CD4-positive, CD25-positive, alpha-beta regulatory T cell (primary cell): ENCODE results near the gene CCDC141. TPM values are rescaled to one million over a fixed set of nuclear protein-coding genes. Genes with fewer than 3 reads are reported as not detected.
A peak's percentile ranks its signal among the peaks of the same experiment; 100 is the strongest.

Experiments
- ATAC-seq, 2 donors: fragments of 150-1000 bp; cut with Tn5 transposase; one replicate each; pipeline ENCODE4 v1.10.0; 2021; ENCODE audit warnings: low read depth in 2 of 2, moderate number of reproducible peaks in 2 of 2, moderate library complexity in 1 of 2
- DNase-seq, 3 donors: peaks; one replicate each; pipeline versions ENCODE4 v3.0.0 to v3.0.0-alpha.2; 2012 to 2022; ENCODE audit warnings: mixed read lengths in 1 of 3
- H3K27ac ChIP-seq: one replicate; pipeline ENCODE4 v1.7.0; 2013; ENCODE audit warnings: mild to moderate bottlenecking, low read length; ENCODE audit not compliant: insufficient read depth, poor library complexity, severe bottlenecking
- H3K27me3 ChIP-seq: one replicate; pipeline ENCODE4 v1.7.0; 2013; ENCODE audit warnings: low read length; ENCODE audit not compliant: control insufficient read depth, insufficient read depth
- H3K36me3 ChIP-seq: one replicate; pipeline ENCODE4 v1.7.0; 2013; ENCODE audit warnings: mild to moderate bottlenecking, low read length, moderate library complexity; ENCODE audit not compliant: control insufficient read depth, insufficient read depth
- H3K4me1 ChIP-seq: 2 replicates; pipeline ENCODE4 v1.7.0; 2013; ENCODE audit warnings: mild to moderate bottlenecking, low read length; ENCODE audit not compliant: insufficient read depth, control insufficient read depth, poor library complexity, severe bottlenecking
- H3K4me3 ChIP-seq: one replicate; pipeline ENCODE4 v1.7.0; 2013; ENCODE audit warnings: low read depth, mild to moderate bottlenecking, low read length, moderate library complexity
- H3K9me3 ChIP-seq, 2 experiments: 1 replicate in 1 of 2; 2 replicates in 1 of 2; pipeline ENCODE4 v1.7.0; 2013; ENCODE audit warnings: low read length in 2 of 2, mild to moderate bottlenecking in 1 of 2, moderate library complexity in 1 of 2; ENCODE audit not compliant: control insufficient read depth in 2 of 2
- H3K27ac Mint-ChIP-seq, 3 donors: one replicate each; pipeline ENCODE4 v1.8.0; 2020 to 2022; ENCODE audit warnings: mild to moderate bottlenecking in 3 of 3, mixed read lengths in 3 of 3, moderate library complexity in 2 of 3
- H3K27me3 Mint-ChIP-seq: one replicate; pipeline ENCODE4 v1.8.0; 2022; ENCODE audit warnings: mild to moderate bottlenecking, mixed read lengths
- H3K36me3 Mint-ChIP-seq: one replicate; pipeline ENCODE4 v1.8.0; 2020; ENCODE audit warnings: mixed read lengths
- H3K4me1 Mint-ChIP-seq, 4 donors: one replicate each; pipeline ENCODE4 v1.8.0; 2020 to 2022; ENCODE audit warnings: mixed read lengths in 4 of 4, mild to moderate bottlenecking in 1 of 4
- H3K4me3 Mint-ChIP-seq, 4 donors: one replicate each; pipeline ENCODE4 v1.8.0; 2020 to 2022; ENCODE audit warnings: mild to moderate bottlenecking in 4 of 4, mixed read lengths in 4 of 4, moderate library complexity in 3 of 4
- H3K9me3 Mint-ChIP-seq, 7 donors: one replicate each; pipeline ENCODE4 v1.8.0; 2020 to 2022; ENCODE audit warnings: mixed read lengths in 7 of 7, mild to moderate bottlenecking in 3 of 7, moderate library complexity in 2 of 7
- polyA plus RNA-seq, 4 donors: library from polyadenylated mRNA; unstranded; fragments of 300-500 nt; fragmentation: Illumina TruSeq; gene quantifications; one replicate each; pipeline ENCODE4 v1.2.3, GENCODE V29; 2021
- total RNA-seq: library from RNA; stranded (reverse); gene quantifications from one replicate; pipeline ENCODE4 v1.2.3, GENCODE V29; 2022

The CCDC141 gene
- total and polyA plus RNA-seq, 5 donors from 2014 or later = 8.3 to 153 (median 15.0) TPM

GRCh38 chr2:178946494-178946893 is 103.4 kb downstream of the CCDC141 start:
- H3K27ac ChIP-seq = no peak overlapping the region
- Mint-ChIP-seq H3K36me3 (peaks cover 58% of the 10 kb centered on the region), H3K4me3 (no peak overlapping the region), H3K4me1 (peaks cover 8 to 17% (median 13%) of the 10 kb centered on the region in 4 donors), H3K9me3 (peaks cover 0 to 4% (median 0%) of the 10 kb centered on the region in 7 donors), H3K27ac (no peak overlapping the region), H3K27me3 (no peaks in the 10 kb centered on the region)
- H3K36me3 ChIP-seq = peaks cover 15% of the 10 kb centered on the region
- H3K4me3 ChIP-seq = no peak overlapping the region
- no peaks in the 10 kb centered on the region for H3K27me3 ChIP-seq
- ATAC-seq = no peak
- no peaks in the 10 kb centered on the region for H3K4me1 ChIP-seq
- DNase-seq = no peak
- no peaks in the 10 kb centered on the region for H3K9me3 ChIP-seq

- ATAC-seq (no peak), DNase-seq (no peak)
- no peaks in the 10 kb centered on the region for H3K27me3 ChIP-seq
- H3K4me1 Mint-ChIP-seq = peaks cover 0 to 6% (median 2%) of the 10 kb centered on the region in 4 donors
- H3K27ac ChIP-seq = no peak overlapping the region
- peaks cover 31% of the 10 kb centered on the region for H3K36me3 ChIP-seq
- no peak overlapping the region for H3K27ac Mint-ChIP-seq
- H3K36me3 Mint-ChIP-seq = peaks cover 60% of the 10 kb centered on the region
- no peak overlapping the region for H3K4me3 ChIP-seq
- no peaks in the 10 kb centered on the region for H3K27me3 Mint-ChIP-seq
- no peaks in the 10 kb centered on the region for H3K4me1 ChIP-seq
- H3K9me3 Mint-ChIP-seq = peaks cover 0 to 7% (median 0%) of the 10 kb centered on the region in 7 donors
- H3K4me3 Mint-ChIP-seq = no peak overlapping the region
- no peaks in the 10 kb centered on the region for H3K9me3 ChIP-seq
Observed at GRCh38 chr2:178943745-178944144, 106.2 kb downstream of the CCDC141 start.

- no peak overlapping the region for H3K27ac Mint-ChIP-seq
- no peak overlapping the region for H3K4me3 Mint-ChIP-seq
- H3K27me3 Mint-ChIP-seq = no peaks in the 10 kb centered on the region
- H3K9me3 ChIP-seq = peaks cover 4 to 7% of the 10 kb centered on the region in 2 experiments
- H3K4me1 Mint-ChIP-seq = peaks cover 0 to 8% (median 0%) of the 10 kb centered on the region in 4 donors
- no peaks in the 10 kb centered on the region for H3K27me3 ChIP-seq
- H3K4me1 ChIP-seq = no peaks in the 10 kb centered on the region
- peaks cover 2 to 27% (median 13%) of the 10 kb centered on the region in 7 donors for H3K9me3 Mint-ChIP-seq
- H3K27ac ChIP-seq = no peak overlapping the region
- peaks cover 8% of the 10 kb centered on the region for H3K36me3 ChIP-seq
- peak in 1 of 3 donors; percentile 10 for DNase-seq
- peaks cover 61% of the 10 kb centered on the region for H3K36me3 Mint-ChIP-seq
- H3K4me3 ChIP-seq = no peak overlapping the region
- ATAC-seq = no peak
Observed at GRCh38 chr2:178934571-178934970, 115.4 kb downstream of the CCDC141 start.

- Mint-ChIP-seq H3K9me3 (peaks cover 2 to 27% (median 13%) of the 10 kb centered on the region in 7 donors), H3K4me3 (no peak overlapping the region), H3K27ac (peak overlapping the region in 1 of 3 donors; percentile 43), H3K4me1 (peaks cover 0 to 8% (median 0%) of the 10 kb centered on the region in 4 donors), H3K27me3 (no peaks in the 10 kb centered on the region), H3K36me3 (peaks cover 54% of the 10 kb centered on the region)
- H3K36me3 ChIP-seq = peaks cover 4% of the 10 kb centered on the region
- no peaks in the 10 kb centered on the region for H3K4me1 ChIP-seq
- DNase-seq (no peak), ATAC-seq (no peak)
- H3K27ac ChIP-seq = no peak overlapping the region
- H3K9me3 ChIP-seq = peaks cover 4 to 6% of the 10 kb centered on the region in 2 experiments
- H3K4me3 ChIP-seq = no peak overlapping the region
- H3K27me3 ChIP-seq = no peaks in the 10 kb centered on the region
Observed at GRCh38 chr2:178933493-178933892, 116.4 kb downstream of the CCDC141 start.

GRCh38 chr2:178928077-178928476 is 121.9 kb downstream of the CCDC141 start:
- Mint-ChIP-seq H3K27ac (peak overlapping the region in 1 of 3 donors; percentile 83), H3K9me3 (peaks cover 0 to 3% (median 0%) of the 10 kb centered on the region in 7 donors), H3K4me3 (no peak overlapping the region), H3K4me1 (peaks cover 0 to 8% (median 4%) of the 10 kb centered on the region in 4 donors), H3K36me3 (peaks cover 49% of the 10 kb centered on the region), H3K27me3 (no peaks in the 10 kb centered on the region)
- Histone ChIP-seq H3K4me1 (no peaks in the 10 kb centered on the region), H3K9me3 (no peaks in the 10 kb centered on the region), H3K4me3 (no peak overlapping the region), H3K36me3 (peaks cover 18% of the 10 kb centered on the region), H3K27me3 (no peaks in the 10 kb centered on the region), H3K27ac (no peak overlapping the region)
- DNase-seq (no peak), ATAC-seq (no peak)

GRCh38 chr2:178927173-178927572 is 122.8 kb downstream of the CCDC141 start:
- peaks cover 0 to 3% (median 0%) of the 10 kb centered on the region in 7 donors for H3K9me3 Mint-ChIP-seq
- Histone ChIP-seq H3K4me3 (no peak overlapping the region), H3K27ac (no peak overlapping the region), H3K9me3 (no peaks in the 10 kb centered on the region), H3K27me3 (no peaks in the 10 kb centered on the region), H3K4me1 (no peaks in the 10 kb centered on the region), H3K36me3 (peaks cover 18% of the 10 kb centered on the region)
- peak overlapping the region in 2 of 3 donors; percentile 5 to 16 for H3K27ac Mint-ChIP-seq
- H3K4me3 Mint-ChIP-seq = no peak overlapping the region
- DNase-seq = no peak
- peaks cover 0 to 9% (median 6%) of the 10 kb centered on the region in 4 donors for H3K4me1 Mint-ChIP-seq
- no peaks in the 10 kb centered on the region for H3K27me3 Mint-ChIP-seq
- H3K36me3 Mint-ChIP-seq = peaks cover 48% of the 10 kb centered on the region
- ATAC-seq = no peak

- no peak overlapping the region for H3K4me3 ChIP-seq
- H3K27me3 ChIP-seq = no peaks in the 10 kb centered on the region
- Mint-ChIP-seq H3K4me3 (no peak overlapping the region), H3K27ac (peak overlapping the region in 1 of 3 donors; percentile 75), H3K9me3 (no peaks in the 10 kb centered on the region), H3K36me3 (peaks cover 26% of the 10 kb centered on the region), H3K4me1 (peaks cover 0 to 19% (median 2%) of the 10 kb centered on the region in 4 donors), H3K27me3 (no peaks in the 10 kb centered on the region)
- no peaks in the 10 kb centered on the region for H3K9me3 ChIP-seq
- no peak for ATAC-seq
- H3K4me1 ChIP-seq = no peaks in the 10 kb centered on the region
- DNase-seq = no peak
- peaks cover 14% of the 10 kb centered on the region for H3K36me3 ChIP-seq
- H3K27ac ChIP-seq = no peak overlapping the region
Observed at GRCh38 chr2:178924817-178925216, 125.1 kb downstream of the CCDC141 start.

GRCh38 chr2:178923546-178923945 is 126.4 kb downstream of the CCDC141 start:
- no peak overlapping the region for H3K4me3 Mint-ChIP-seq
- peaks cover 18% of the 10 kb centered on the region for H3K36me3 ChIP-seq
- no peak overlapping the region for H3K27ac ChIP-seq
- H3K4me1 ChIP-seq = no peaks in the 10 kb centered on the region
- no peaks in the 10 kb centered on the region for H3K27me3 ChIP-seq
- no peak for ATAC-seq
- no peak for DNase-seq
- no peaks in the 10 kb centered on the region for H3K9me3 ChIP-seq
- no peaks in the 10 kb centered on the region for H3K9me3 Mint-ChIP-seq
- H3K36me3 Mint-ChIP-seq = peaks cover 23% of the 10 kb centered on the region
- no peaks in the 10 kb centered on the region for H3K27me3 Mint-ChIP-seq
- peaks cover 0 to 27% (median 2%) of the 10 kb centered on the region in 4 donors for H3K4me1 Mint-ChIP-seq
- H3K4me3 ChIP-seq = no peak overlapping the region
- H3K27ac Mint-ChIP-seq = peak overlapping the region in 1 of 3 donors; percentile 63
